ENCODE results near the gene ENPP6.

DNA sequence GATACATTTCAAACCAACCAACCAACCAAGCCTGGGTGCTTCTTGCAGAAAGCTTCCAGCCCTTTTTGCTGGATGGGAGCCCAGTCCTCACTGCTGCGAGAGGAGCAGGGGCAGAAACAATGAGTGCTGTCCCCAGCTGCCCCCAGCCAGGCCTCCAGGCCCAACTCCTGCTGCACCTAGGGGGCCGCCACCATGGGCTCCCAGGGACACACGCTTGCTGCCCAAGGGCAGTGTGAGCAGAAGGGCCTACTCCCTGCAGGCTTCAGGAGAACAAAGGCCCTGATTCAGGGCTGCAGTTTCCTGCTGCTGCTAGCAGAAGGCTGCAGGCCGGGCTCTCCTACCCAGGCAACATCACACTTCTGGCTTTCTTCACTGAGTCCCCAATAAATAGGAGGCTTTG, 37.7 kb upstream of the ENPP6 start:
- TF ChIP-seq POLR2AphosphoS5 (IDR thresholded peaks at IDR 0.05; ENCODE audit: borderline replicate concordance, low read depth, low read length) (no peak), EZH2 (IDR thresholded peaks at IDR 0.05) (no peak)

Measured in SK-N-MC (cell line).